ENCODE results near the gene NANOS2. TPM values are rescaled to one million over a fixed set of nuclear protein-coding genes. Genes with fewer than 3 reads are reported as not detected.

The NANOS2 gene
- total and polyA plus RNA-seq, 2 of the 13 experiments (the other 11 are each of a cell fraction or from before 2014, with no cell fraction given) = not detected

- TF ChIP-seq HNF1B (CRISPR knock-in tag; IDR thresholded peaks at IDR 0.05) = no peak
- no peak for TF ChIP-seq THAP7 (CRISPR knock-in tag; IDR thresholded peaks at IDR 0.05)
- TF ChIP-seq ZNF543 (CRISPR knock-in tag; IDR thresholded peaks at IDR 0.05) = no peak; the same call in 1 of the 2 replicates
- TF ChIP-seq SOX13 (IDR thresholded peaks at IDR 0.05) = no peak
- TF ChIP-seq SOX13 (CRISPR knock-in tag; conservative IDR thresholded peaks at IDR 0.05 in 1 of 2, IDR thresholded peaks at IDR 0.05 in 1 of 2) = no peak
- TF ChIP-seq ZNF614 (CRISPR knock-in tag; IDR thresholded peaks at IDR 0.05; ENCODE audit: borderline replicate concordance) = no peak
- no peak for TF ChIP-seq MLX (CRISPR knock-in tag; IDR thresholded peaks at IDR 0.05)
- TF ChIP-seq IKZF4 (CRISPR knock-in tag; IDR thresholded peaks at IDR 0.05; ENCODE audit: borderline replicate concordance, low read depth, not compliant biosample characterization) = no peak
- no peak for TF ChIP-seq GATAD2A (CRISPR knock-in tag; IDR thresholded peaks at IDR 0.05)
- no peak for TF ChIP-seq KAT2B (IDR thresholded peaks at IDR 0.05; ENCODE audit: borderline replicate concordance, low read depth, low read length)
- TF ChIP-seq ZNF281 (CRISPR knock-in tag; IDR thresholded peaks at IDR 0.05; ENCODE audit: borderline replicate concordance) = 0 out of 2 replicates have a peak, but pooled peaks have one; percentile 13
- peak; percentile 29; the same call in 1 of the 2 replicates for TF ChIP-seq ZNF317 (CRISPR knock-in tag; IDR thresholded peaks at IDR 0.05)
- TF ChIP-seq SCMH1 (CRISPR knock-in tag; IDR thresholded peaks at IDR 0.05; ENCODE audit: borderline replicate concordance) = no peak
- TF ChIP-seq NCOA5 (CRISPR knock-in tag; IDR thresholded peaks at IDR 0.05) = no peak
- TF ChIP-seq LCORL (IDR thresholded peaks at IDR 0.05) = no peak
- 0 out of 2 replicates have a peak, but pooled peaks have one; percentile 35 for TF ChIP-seq LCORL (CRISPR knock-in tag; IDR thresholded peaks at IDR 0.05)
- no peak for TF ChIP-seq NFKB2 (CRISPR knock-in tag; IDR thresholded peaks at IDR 0.05; ENCODE audit: borderline replicate concordance)
- TF ChIP-seq ZNF660 (CRISPR knock-in tag; IDR thresholded peaks at IDR 0.05; ENCODE audit: borderline replicate concordance, low read depth) = no peak
- no peak for TF ChIP-seq ZFP37 (CRISPR knock-in tag; IDR thresholded peaks at IDR 0.05; ENCODE audit: borderline replicate concordance)
- peak; percentile 38; the same call in 1 of the 2 replicates for TF ChIP-seq CHD4 (IDR thresholded peaks at IDR 0.05; ENCODE audit: borderline replicate concordance, low read length)
- TF ChIP-seq ZNF143 (CRISPR knock-in tag; IDR thresholded peaks at IDR 0.05) = no peak
- no peak for TF ChIP-seq CTCF (CRISPR knock-in tag; IDR thresholded peaks at IDR 0.05)
- no peak for TF ChIP-seq ZNF672 (CRISPR knock-in tag; IDR thresholded peaks at IDR 0.05)
Observed at GRCh38 chr19:45901912-45902650, 12.5 kb downstream of the NANOS2 start, which contains the start of gene MYPOP (continued).

Data from HepG2 (cell line).